ENCODE data around the gene NELL1.

Gene NELL1

DNA sequence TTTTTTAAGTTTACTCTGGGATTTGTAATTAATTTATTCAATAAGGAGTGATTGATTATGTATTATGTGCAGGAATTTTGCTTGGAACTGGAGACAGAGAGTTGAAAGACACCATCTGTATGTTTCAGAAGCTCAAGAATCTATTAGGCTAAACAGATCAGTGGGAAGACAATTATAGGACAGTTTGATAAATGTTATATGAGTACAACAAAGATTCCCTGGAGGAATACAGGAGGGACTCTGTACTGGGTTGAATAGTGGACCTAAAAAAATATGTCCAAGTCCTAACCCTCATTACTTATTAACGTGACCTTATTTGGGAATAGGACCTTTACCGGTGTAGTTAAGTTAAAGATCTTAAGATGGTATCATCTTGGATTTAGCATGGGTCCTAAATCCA lies 681.2 kb downstream of the NELL1 start:
- DNase-seq (ENCODE audit: low read depth) = no peak

GRCh38 chr11:21353425-21353824 lies 684.0 kb downstream of the NELL1 start:
- DNase-seq (ENCODE audit: low read depth) = no peak

DNA sequence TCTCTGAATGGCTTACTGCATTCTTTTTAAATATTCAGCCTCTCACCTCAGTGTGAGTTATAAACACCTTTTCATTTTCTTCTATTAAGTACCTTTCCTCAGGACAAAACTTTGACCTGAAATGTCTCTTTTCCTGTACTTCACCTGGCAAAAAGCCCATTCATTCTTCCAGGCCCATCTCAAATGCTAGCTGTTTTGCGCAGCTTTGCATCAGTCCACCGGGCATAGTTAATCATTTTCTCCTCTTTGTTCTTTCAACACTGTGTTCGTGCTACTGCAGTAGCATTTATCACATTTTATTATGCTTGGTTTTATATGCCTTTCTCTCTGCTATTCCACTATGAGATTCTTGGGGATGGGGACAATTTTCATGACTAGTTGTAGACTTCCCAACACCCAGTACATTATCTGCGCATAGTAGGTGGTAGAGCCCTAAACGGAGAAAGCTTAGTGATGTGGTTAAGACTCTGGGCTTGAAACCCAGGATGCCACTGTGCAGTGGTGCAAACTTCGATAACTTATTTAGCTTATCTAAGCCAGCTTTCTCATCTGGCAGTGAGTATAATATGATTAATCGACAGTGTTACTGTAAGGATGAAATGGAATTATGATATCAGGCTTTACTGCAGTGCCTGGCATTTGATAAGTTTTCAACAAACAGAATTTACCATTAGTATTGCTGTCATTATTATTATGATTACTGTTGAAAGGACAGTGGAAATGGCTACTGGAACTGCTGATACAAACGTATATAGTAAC lies 695.7 kb downstream of the NELL1 start:
- no peak for DNase-seq (ENCODE audit: low read depth)

DNA sequence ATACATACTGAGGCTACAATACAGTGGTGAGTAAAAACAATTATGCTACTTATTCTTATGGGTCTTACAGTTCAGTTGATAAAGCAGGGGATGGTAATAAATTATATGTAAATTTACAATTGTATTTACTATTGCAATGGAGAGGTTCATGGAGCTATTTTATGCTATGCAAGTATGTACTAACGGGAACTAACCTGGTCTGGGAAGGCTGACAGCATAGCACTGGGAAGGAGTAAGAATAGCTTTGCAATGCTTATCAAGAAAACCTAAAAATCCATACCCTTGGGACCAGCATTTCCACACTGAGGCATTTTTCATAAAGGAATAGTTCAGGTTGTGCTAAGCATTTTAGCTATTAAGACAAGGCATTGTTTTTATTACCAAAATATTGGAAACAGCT lies 700.6 kb downstream of the NELL1 start:
- no peak for DNase-seq (ENCODE audit: low read depth)

GRCh38 chr11:21371044-21371443 lies 701.7 kb downstream of the NELL1 start:
- no peak for DNase-seq (ENCODE audit: low read depth)

- no peak for DNase-seq (ENCODE audit: low read depth)
Measured at GRCh38 chr11:21372672-21373071, 703.3 kb downstream of the NELL1 start.

- no peak for DNase-seq (ENCODE audit: low read depth)
Measured at GRCh38 chr11:21374376-21374775, 705.0 kb downstream of the NELL1 start.

DNA sequence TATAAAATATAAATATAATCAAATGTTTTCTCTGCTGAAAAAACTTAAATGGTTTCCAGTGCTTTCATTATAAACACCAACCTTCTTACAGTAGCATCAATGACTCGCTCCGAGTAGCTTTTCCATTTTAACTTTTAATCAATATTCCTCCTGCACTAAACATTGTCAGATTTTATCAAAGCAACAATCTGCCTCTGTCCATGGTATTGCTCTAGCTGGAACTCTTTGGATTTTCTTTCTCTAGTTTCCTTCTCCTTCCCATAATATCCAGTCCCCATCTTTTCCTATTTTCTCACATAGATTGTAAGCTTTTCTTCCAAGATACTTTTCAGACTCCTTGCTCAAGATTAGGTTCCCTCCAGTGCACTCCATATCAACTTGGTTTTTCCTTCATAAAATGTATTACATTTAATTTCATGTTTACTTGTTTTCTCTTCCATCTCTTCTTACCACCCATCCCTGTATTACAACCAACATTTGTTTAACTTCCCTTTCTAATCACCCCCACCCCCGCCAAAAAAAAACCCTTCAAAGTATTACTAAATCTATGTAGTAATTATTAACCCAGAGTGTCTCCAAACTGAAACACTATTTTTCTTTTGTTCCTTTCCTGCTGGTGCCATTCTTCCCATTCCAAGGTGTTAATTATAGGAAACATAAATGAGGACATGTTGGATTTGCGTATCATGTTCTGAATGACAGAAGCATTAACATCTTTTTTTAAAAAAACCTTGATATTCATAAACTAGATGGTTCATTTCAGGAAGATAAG lies 716.5 kb downstream of the NELL1 start:
- DNase-seq (ENCODE audit: low read depth) = no peak

GRCh38 chr11:21390430-21390829 lies 721.0 kb downstream of the NELL1 start:
- DNase-seq (ENCODE audit: low read depth) = no peak

- DNase-seq (ENCODE audit: low read depth) = no peak
Measured at GRCh38 chr11:21396342-21397008, 727.1 kb downstream of the NELL1 start.

DNA sequence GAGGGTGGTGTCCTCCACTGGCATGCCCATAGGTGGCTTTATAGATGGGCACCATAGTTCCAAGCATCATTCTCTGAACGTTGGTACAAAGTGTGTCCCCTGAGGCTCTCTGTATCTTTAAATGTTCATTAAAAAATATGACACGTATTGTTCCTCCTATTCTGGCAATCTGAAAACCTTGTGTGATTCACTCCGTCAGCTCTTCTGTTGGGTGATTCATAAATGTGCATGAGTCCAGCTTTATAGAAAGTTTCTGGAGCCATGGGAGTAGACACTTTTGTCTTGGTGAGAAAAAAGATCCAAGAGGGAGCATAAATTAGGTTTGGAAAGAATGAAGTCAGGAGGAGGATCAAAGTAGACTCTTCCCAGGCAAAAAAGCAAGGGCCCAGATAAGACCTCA lies 728.8 kb downstream of the NELL1 start:
- DNase-seq (ENCODE audit: low read depth) = no peak

DNA sequence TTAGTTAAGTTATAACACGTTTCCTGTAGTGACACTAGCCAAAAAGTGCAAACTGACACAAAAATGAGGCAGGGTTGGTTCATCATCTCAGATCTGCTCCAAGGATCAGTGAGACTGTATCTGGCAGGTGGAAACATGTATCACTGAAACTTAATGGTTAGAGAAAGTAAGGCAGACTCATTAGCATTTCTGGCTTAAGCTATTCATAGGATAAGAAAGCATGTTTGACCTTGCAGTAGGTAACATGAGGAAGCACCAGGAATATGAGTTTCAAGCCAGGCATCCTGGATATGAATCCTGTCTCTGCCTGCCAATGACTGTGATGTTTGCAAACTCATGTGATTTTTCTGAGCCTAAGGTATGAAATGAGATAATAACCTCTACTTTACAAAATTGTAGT lies 732.1 kb downstream of the NELL1 start:
- no peak for DNase-seq (ENCODE audit: low read depth)

- DNase-seq (ENCODE audit: low read depth) = no peak
Measured at GRCh38 chr11:21402274-21402673, 732.9 kb downstream of the NELL1 start.

GRCh38 chr11:21403069-21403468 lies 733.7 kb downstream of the NELL1 start:
- no peak for DNase-seq (ENCODE audit: low read depth)

DNA sequence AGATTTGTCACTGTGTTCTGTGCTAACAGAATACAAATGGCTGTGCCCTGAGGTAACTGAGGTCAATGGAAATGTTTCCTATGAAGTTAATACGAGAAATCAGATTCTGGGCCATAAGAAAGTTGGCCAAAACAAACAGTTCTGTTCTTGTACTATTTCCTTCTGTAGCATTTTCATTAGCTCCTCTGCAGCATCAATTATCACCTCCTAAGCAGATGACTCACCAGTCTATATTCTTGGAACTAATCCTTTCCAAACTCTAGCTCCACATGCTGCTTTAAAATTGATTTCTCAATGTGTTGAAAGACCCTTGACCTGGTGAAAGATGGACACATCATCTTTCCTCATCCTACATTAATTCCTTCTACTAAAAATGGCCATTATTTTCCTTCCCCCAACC lies 736.0 kb downstream of the NELL1 start:
- no peak for DNase-seq (ENCODE audit: low read depth)

DNA sequence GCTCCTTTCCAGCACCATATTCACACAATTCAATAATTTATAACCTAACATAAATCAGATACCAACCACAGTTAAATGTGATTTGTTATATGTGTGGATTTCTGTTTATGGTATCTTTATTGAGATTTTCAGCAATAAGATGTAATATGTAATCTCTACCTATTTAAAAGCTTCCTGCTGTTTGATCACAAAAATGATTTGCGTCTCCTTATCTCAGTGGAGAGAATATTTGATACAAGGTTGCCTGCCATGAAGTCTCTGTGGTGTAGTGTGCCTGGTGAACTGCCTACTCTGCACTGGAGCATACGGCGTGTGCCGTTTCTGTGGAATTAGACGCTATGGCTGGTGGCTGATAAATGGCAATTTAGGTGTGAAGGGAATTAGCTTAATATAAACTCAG lies 741.1 kb downstream of the NELL1 start:
- no peak for DNase-seq (ENCODE audit: low read depth)

GRCh38 chr11:21411104-21411503 lies 741.7 kb downstream of the NELL1 start:
- no peak for DNase-seq (ENCODE audit: low read depth)

- DNase-seq (ENCODE audit: low read depth) = no peak
Measured at GRCh38 chr11:21411597-21411996, 742.2 kb downstream of the NELL1 start.

DNA sequence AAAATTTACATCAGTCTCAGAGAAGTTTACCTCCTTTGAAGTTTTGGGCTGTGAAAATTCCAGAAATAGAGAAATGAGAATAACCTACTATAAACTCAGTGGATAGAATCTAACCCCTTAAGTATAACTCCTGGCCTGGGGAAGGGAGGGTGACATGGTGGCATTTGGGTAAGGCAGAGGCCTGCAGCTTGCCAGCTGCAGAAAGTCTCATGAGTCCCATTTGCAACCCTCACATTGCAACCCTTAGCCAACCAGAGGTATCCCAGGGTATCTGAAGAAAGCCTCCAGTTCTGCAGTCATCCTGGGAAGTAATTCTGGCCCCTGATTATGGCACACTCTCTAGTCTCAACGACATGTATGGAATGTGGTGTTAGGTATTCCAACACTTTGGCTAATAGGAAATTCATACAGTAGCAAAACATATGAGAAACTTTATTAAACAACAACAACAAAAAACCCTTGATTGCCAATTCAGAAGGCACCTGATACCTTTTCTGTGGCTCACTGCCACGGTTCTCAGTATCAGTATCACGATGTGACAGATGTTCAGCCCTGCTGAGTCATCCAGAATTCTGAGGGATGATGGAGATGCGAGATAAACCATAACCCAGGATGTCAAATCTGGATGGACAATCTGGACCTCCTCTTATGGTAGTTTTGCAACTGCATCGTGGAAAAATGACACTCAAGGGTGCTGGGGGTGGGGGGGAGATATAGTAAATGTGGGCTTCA lies 743.4 kb downstream of the NELL1 start:
- no peak for DNase-seq (ENCODE audit: low read depth)

DNA sequence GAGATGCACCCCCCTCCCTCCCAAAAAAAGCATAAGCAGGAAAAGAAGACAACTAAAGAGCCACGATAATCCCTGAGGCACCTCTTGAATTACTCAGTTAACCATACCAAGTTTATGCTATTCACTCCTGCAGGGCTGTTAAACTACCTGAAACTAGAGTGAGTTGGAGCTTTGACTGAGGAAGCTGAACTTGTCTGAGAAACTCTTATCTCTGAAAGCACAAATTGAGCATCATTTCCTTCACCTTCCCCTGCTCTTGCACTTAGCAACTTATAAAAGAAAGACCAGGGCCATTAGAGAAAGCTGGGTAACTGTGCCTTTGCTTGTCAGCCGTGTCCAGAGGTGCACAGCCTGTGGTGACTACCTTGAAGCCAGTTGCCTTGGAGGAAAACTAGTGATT lies 745.6 kb downstream of the NELL1 start:
- no peak for DNase-seq (ENCODE audit: low read depth)

- no peak for DNase-seq (ENCODE audit: low read depth)
Measured at GRCh38 chr11:21415606-21416005, 746.2 kb downstream of the NELL1 start.

DNA sequence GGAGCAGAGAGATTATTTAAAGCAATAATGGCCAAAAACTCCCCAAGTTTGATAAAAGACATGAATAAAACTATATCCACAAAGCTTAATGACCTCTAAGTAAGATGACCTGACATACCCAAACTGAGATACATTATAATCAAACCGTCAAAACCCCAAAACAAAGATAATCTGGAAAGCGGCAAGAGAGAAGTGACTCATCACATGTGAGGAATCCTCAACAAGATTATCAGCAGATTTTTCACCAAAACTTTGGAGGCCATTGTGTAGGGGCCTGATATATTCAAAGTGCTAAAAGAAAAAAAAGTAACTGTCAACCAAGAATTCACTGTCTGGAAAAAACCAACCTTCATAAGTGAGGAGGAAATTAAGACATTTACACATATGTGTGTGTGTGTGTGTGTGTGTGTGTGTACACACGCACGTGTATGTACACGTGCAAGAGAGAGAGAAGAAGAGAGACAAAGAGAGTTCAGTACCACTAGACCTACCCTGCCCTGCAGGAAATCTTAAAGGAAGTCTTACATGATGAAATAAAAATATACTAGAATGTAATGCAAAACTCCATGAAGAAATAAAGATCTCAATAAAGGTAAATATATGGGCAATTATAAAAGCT lies 752.4 kb downstream of the NELL1 start:
- DNase-seq (ENCODE audit: low read depth) = no peak

Measured in activated T-cell treated with anti-CD3 and anti-CD28 coated beads for 24 hours (primary cell).